Tibial nerve (tissue), 4 donors: ENCODE measurements around the gene SAFB. TPM values are rescaled to one million over a fixed set of nuclear protein-coding genes. Genes with fewer than 3 reads are reported as not detected.

Experiments used
- DNase-seq, 2 donors: peaks; one replicate each; pipeline ENCODE4 v3.0.0-alpha.2; 2019; ENCODE audit warnings: low spot score in 2 of 2
- H3K27ac ChIP-seq, 4 donors: fragments of 200-600 bp; sonication (generic) in 3 of 4; one replicate each; pipeline ENCODE4 v1.5.1; 2017 to 2019; ENCODE audit warnings: mild to moderate bottlenecking in 1 of 4
- H3K27me3 ChIP-seq, 2 donors: fragments of 200-600 bp; sonication (generic) in 1 of 2; one replicate each; pipeline versions ENCODE4 v1.5.1 to v1.6.0; 2017 to 2019
- H3K36me3 ChIP-seq, 3 donors: fragments of 200-600 bp; sonication (generic); one replicate each; pipeline ENCODE4 v1.5.1; 2018 to 2019
- H3K4me1 ChIP-seq, 4 donors: fragments of 200-600 bp; sonication (generic) in 3 of 4; one replicate each; pipeline ENCODE4 v1.5.1; 2017 to 2019
- H3K4me3 ChIP-seq, 4 donors: fragments of 200-600 bp; sonication (generic) in 3 of 4; one replicate each; pipeline ENCODE4 v1.5.1; 2017 to 2019; ENCODE audit warnings: mild to moderate bottlenecking in 1 of 4, moderate library complexity in 1 of 4
- H3K9me3 ChIP-seq, 4 donors: fragments of 200-600 bp; sonication (generic) in 3 of 4; one replicate each; pipeline ENCODE4 v1.5.1; 2017 to 2019
- EP300 ChIP-seq, 2 donors: sonication (generic); formaldehyde crosslinking; IDR thresholded peaks; one replicate each; pipeline ENCODE4 v1.6.1; 2017; ENCODE audit warnings: antibody characterized with exemption in 2 of 2, mild to moderate bottlenecking in 1 of 2
- POLR2A ChIP-seq, 2 donors: fragments of 450-650 bp; IDR thresholded peaks; one replicate each; pipeline ENCODE4 v1.6.1; 2017; ENCODE audit warnings: antibody characterized with exemption in 2 of 2, mild to moderate bottlenecking in 2 of 2, moderate library complexity in 2 of 2
- WGBS, 2 donors: methylation state at CpG; one replicate each; pipeline ENCODE4 v1.1.5; 2018; 5-methylcytosine and 5-hydroxymethylcytosine counted together
- total RNA-seq, 4 donors: library from RNA; depleted of rRNA; stranded (reverse); fragments of >200 nt; gene quantifications; one replicate each; pipeline ENCODE4 v1.1.0, GENCODE V29; 2016
- TF ChIP-seq, protein P1 (sequence below), 5 experiments: fragments of 200-600 bp in 3 of 5; fragments of 450-650 bp in 2 of 5; sonication (generic) in 3 of 5; IDR thresholded peaks; one replicate each; pipeline ENCODE4 v1.5.1; 2016 to 2019; ENCODE audit warnings: antibody characterized with exemption in 5 of 5, mild to moderate bottlenecking in 3 of 5, moderate library complexity in 2 of 5

The SAFB gene
- total RNA-seq, 4 donors from 2014 or later = 121 to 252 (median 129) TPM

GRCh38 chr19:5621945-5622464 is 878 bp upstream of the SAFB start:
- TF ChIP-seq POLR2A (IDR thresholded peaks at IDR 0.05) = no peak
- TF ChIP-seq EP300 (IDR thresholded peaks at IDR 0.05) = no peak
- TF ChIP-seq, protein P1, sequence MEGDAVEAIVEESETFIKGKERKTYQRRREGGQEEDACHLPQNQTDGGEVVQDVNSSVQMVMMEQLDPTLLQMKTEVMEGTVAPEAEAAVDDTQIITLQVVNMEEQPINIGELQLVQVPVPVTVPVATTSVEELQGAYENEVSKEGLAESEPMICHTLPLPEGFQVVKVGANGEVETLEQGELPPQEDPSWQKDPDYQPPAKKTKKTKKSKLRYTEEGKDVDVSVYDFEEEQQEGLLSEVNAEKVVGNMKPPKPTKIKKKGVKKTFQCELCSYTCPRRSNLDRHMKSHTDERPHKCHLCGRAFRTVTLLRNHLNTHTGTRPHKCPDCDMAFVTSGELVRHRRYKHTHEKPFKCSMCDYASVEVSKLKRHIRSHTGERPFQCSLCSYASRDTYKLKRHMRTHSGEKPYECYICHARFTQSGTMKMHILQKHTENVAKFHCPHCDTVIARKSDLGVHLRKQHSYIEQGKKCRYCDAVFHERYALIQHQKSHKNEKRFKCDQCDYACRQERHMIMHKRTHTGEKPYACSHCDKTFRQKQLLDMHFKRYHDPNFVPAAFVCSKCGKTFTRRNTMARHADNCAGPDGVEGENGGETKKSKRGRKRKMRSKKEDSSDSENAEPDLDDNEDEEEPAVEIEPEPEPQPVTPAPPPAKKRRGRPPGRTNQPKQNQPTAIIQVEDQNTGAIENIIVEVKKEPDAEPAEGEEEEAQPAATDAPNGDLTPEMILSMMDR (IDR thresholded peaks at IDR 0.05) = no peak
- 0% methylated on average over 31 to 35 of the region's 35 CpGs for WGBS, 2 donors
- Histone ChIP-seq H3K27ac (peak overlapping the region; percentile 91 to 97 (median 93)), H3K36me3 (peaks cover 1 to 32% (median 2%) of the 10 kb centered on the region in 3 donors), H3K27me3 (no peaks in the 10 kb centered on the region), H3K4me3 (peak overlapping the region; percentile 66 to 98 (median 88)), H3K4me1 (peaks cover 3 to 71% (median 54%) of the 10 kb centered on the region in 4 donors), H3K9me3 (no peaks in the 10 kb centered on the region)
- DNase-seq = no peak

- TF ChIP-seq EP300 (IDR thresholded peaks at IDR 0.05) (no peak), POLR2A (IDR thresholded peaks at IDR 0.05) (no peak)
- TF ChIP-seq, protein P1 (IDR thresholded peaks at IDR 0.05) = no peak
These were observed 624 bp downstream of the SAFB start for GRCh38 chr19:5623397-5624017.

GRCh38 chr19:5624018-5624663 is 1.3 kb downstream of the SAFB start:
- Histone ChIP-seq H3K4me3 (peak overlapping the region; percentile 66 to 98 (median 85)), H3K27ac (peak overlapping the region; percentile 91 to 97 (median 92)), H3K4me1 (peaks cover 3 to 72% (median 60%) of the 10 kb centered on the region in 4 donors), H3K36me3 (peaks cover 2 to 32% (median 15%) of the 10 kb centered on the region in 3 donors), H3K27me3 (no peaks in the 10 kb centered on the region), H3K9me3 (no peaks in the 10 kb centered on the region)
- TF ChIP-seq, protein P1 (IDR thresholded peaks at IDR 0.05) = no peak
- no peak for TF ChIP-seq EP300 (IDR thresholded peaks at IDR 0.05)
- TF ChIP-seq POLR2A (IDR thresholded peaks at IDR 0.05) = no peak
- peak; percentile 23 to 29 for DNase-seq
- WGBS, 2 donors = 2% methylated on average over 20 of the region's 20 CpGs

More at GRCh38 chr19:5623397-5624017, 624 bp downstream of the SAFB start:
- DNase-seq = no peak
- Histone ChIP-seq H3K9me3 (no peaks in the 10 kb centered on the region), H3K27ac (peak overlapping the region; percentile 91 to 97 (median 92)), H3K36me3 (peaks cover 2 to 32% (median 11%) of the 10 kb centered on the region in 3 donors), H3K4me1 (peaks cover 3 to 72% (median 63%) of the 10 kb centered on the region in 4 donors), H3K4me3 (peak overlapping the region; percentile 66 to 98 (median 85)), H3K27me3 (no peaks in the 10 kb centered on the region)
- 0% methylated on average over 23 to 24 of the region's 50 CpGs for WGBS, 2 donors

- H3K27ac ChIP-seq = peak overlapping the region in 3 of 4 donors; percentile 91 to 97 (median 94)
- H3K36me3 ChIP-seq = peaks cover 2 to 34% (median 15%) of the 10 kb centered on the region in 3 donors
- no peak for DNase-seq
- WGBS, 2 donors = 28 to 35% methylated on average over 8 of the region's 8 CpGs
- TF ChIP-seq EP300 (IDR thresholded peaks at IDR 0.05) (no peak), POLR2A (IDR thresholded peaks at IDR 0.05) (no peak)
- TF ChIP-seq, protein P1 (IDR thresholded peaks at IDR 0.05) = no peak
- H3K27me3 ChIP-seq = no peaks in the 10 kb centered on the region
- H3K4me1 ChIP-seq = peaks cover 3 to 72% (median 57%) of the 10 kb centered on the region in 4 donors
- H3K9me3 ChIP-seq = no peaks in the 10 kb centered on the region
- H3K4me3 ChIP-seq = peak overlapping the region in 3 of 4 donors; percentile 66 to 89 (median 81)
These were observed 1.9 kb downstream of the SAFB start for GRCh38 chr19:5624741-5625278.
